Esophagus (tissue), 2 donors: ENCODE measurements around the gene SLC39A11. TPM values are rescaled to one million over a fixed set of nuclear protein-coding genes. Genes with fewer than 3 reads are reported as not detected.
"Not testable (repeated sequence)": the region's sequence is repeated elsewhere in the genome, so short reads cannot be mapped to it uniquely, and the experiment has no call there.

Experiments used
- H3K27ac ChIP-seq, 2 donors: one replicate each; pipeline ENCODE4 v1.5.1; 2013; ENCODE audit warnings: low read depth in 2 of 2, mild to moderate bottlenecking in 2 of 2, inconsistent platforms in 1 of 2, low read length in 1 of 2, moderate library complexity in 1 of 2
- H3K27me3 ChIP-seq, 2 donors: one replicate each; pipeline ENCODE4 v1.6.1; 2013; ENCODE audit warnings: low read length in 2 of 2, control low read depth in 1 of 2, mild to moderate bottlenecking in 1 of 2; ENCODE audit not compliant: insufficient read depth in 2 of 2, control insufficient read depth in 1 of 2
- H3K36me3 ChIP-seq, 2 donors: one replicate each; pipeline ENCODE4 v1.6.1; 2013; ENCODE audit warnings: low read length in 1 of 2; ENCODE audit not compliant: control insufficient read depth in 2 of 2, insufficient read depth in 2 of 2
- H3K4me1 ChIP-seq, 2 donors: one replicate each; pipeline ENCODE4 v1.6.1; 2013; ENCODE audit warnings: low read length in 1 of 2; ENCODE audit not compliant: control insufficient read depth in 2 of 2, insufficient read depth in 2 of 2
- H3K4me3 ChIP-seq, 2 donors: one replicate each; pipeline ENCODE4 v1.5.1; 2013; ENCODE audit warnings: low read length in 2 of 2, mild to moderate bottlenecking in 2 of 2, low read depth in 1 of 2, moderate library complexity in 1 of 2
- H3K9me3 ChIP-seq, 2 donors: one replicate each; pipeline ENCODE4 v1.6.1; 2013; ENCODE audit warnings: mild to moderate bottlenecking in 2 of 2, low read depth in 1 of 2, low read length in 1 of 2, moderate library complexity in 1 of 2; ENCODE audit not compliant: control insufficient read depth in 2 of 2, insufficient read depth in 1 of 2
- WGBS, 2 donors: extraction: QIAGEN DNeasy Blood & Tissue Kit; methylation state at CpG; one replicate each; pipeline ENCODE4 v1.1.7; 2013; 5-methylcytosine and 5-hydroxymethylcytosine counted together
- polyA plus RNA-seq, 2 donors: library from polyadenylated mRNA; stranded (reverse); fragments of 200-250 nt; gene quantifications; one replicate each; pipeline ENCODE4 v1.2.3, GENCODE V29; 2013
- donor health status: healthy with polysubstance abuse.
- donor health status: Bipolar disorder and iron deficiency.

SLC39A11 gene
- polyA plus RNA-seq, 2 donors, result 10.6 to 11.7 TPM

- Histone ChIP-seq H3K36me3 (no peaks in the 10 kb centered on the region), H3K4me1 (no peaks in the 10 kb centered on the region)
- WGBS, 2 donors, result 53 to 67% methylated on average over 1 of the region's 1 CpG
Observed at GRCh38 chr17:72837335-72837734, 255.2 kb downstream of the SLC39A11 start.

GRCh38 chr17:72833128-72833765, 259.2 kb downstream of the SLC39A11 start:
- Histone ChIP-seq H3K36me3 (no peaks in the 10 kb centered on the region), H3K27me3 (no peaks in the 10 kb centered on the region), H3K9me3 (no peaks in the 10 kb centered on the region), H3K4me1 (no peaks in the 10 kb centered on the region), H3K27ac (no peak overlapping the region), H3K4me3 (no peak overlapping the region)
- 94 to 95% methylated on average over 4 of the region's 4 CpGs for WGBS, 2 donors

More at GRCh38 chr17:72837335-72837734, 255.2 kb downstream of the SLC39A11 start:
- Histone ChIP-seq H3K27me3 (no peaks in the 10 kb centered on the region), H3K9me3 (no peaks in the 10 kb centered on the region), H3K27ac (no peak overlapping the region), H3K4me3 (no peak overlapping the region)

- 89 to 93% methylated on average over 6 of the region's 6 CpGs for WGBS, 2 donors
- H3K27ac ChIP-seq, result no peak overlapping the region
Observed at GRCh38 chr17:72832306-72832705, 260.2 kb downstream of the SLC39A11 start.

GRCh38 chr17:72829883-72830282, 262.6 kb downstream of the SLC39A11 start:
- peaks cover 0 to 6% of the 10 kb centered on the region in 2 donors for H3K9me3 ChIP-seq
- WGBS, 2 donors, result 85 to 90% methylated on average over 4 of the region's 4 CpGs
- H3K27ac ChIP-seq, result no peak overlapping the region
- no peaks in the 10 kb centered on the region for H3K27me3 ChIP-seq
- no peaks in the 10 kb centered on the region for H3K4me1 ChIP-seq
- no peaks in the 10 kb centered on the region for H3K36me3 ChIP-seq
- H3K4me3 ChIP-seq, result no peak overlapping the region

More at GRCh38 chr17:72832306-72832705, 260.2 kb downstream of the SLC39A11 start:
- Histone ChIP-seq H3K27me3 (no peaks in the 10 kb centered on the region), H3K4me3 (no peak overlapping the region), H3K36me3 (no peaks in the 10 kb centered on the region), H3K4me1 (no peaks in the 10 kb centered on the region), H3K9me3 (no peaks in the 10 kb centered on the region)

GRCh38 chr17:72826602-72827001, 265.9 kb downstream of the SLC39A11 start:
- H3K4me3 ChIP-seq, result no peak overlapping the region
- H3K4me1 ChIP-seq, result no peaks in the 10 kb centered on the region
- peaks cover 0 to 7% of the 10 kb centered on the region in 2 donors for H3K9me3 ChIP-seq
- H3K36me3 ChIP-seq, result no peaks in the 10 kb centered on the region
- H3K27ac ChIP-seq, result no peak overlapping the region
- WGBS, 2 donors, result 92% methylated on average over 4 of the region's 4 CpGs
- H3K27me3 ChIP-seq, result no peaks in the 10 kb centered on the region

- not testable (repeated sequence) for H3K4me1 ChIP-seq, H3K27me3 ChIP-seq, H3K27ac ChIP-seq, H3K9me3 ChIP-seq, H3K36me3 ChIP-seq, H3K4me3 ChIP-seq
- WGBS, 2 donors, result 91 to 97% methylated on average over 2 of the region's 2 CpGs
Observed at GRCh38 chr17:72826059-72826458, 266.4 kb downstream of the SLC39A11 start.

GRCh38 chr17:72825218-72825617, 267.3 kb downstream of the SLC39A11 start:
- Histone ChIP-seq H3K4me1 (no peaks in the 10 kb centered on the region), H3K36me3 (no peaks in the 10 kb centered on the region), H3K27me3 (no peaks in the 10 kb centered on the region), H3K27ac (no peak overlapping the region), H3K9me3 (peaks cover 0 to 7% of the 10 kb centered on the region in 2 donors), H3K4me3 (no peak overlapping the region)
- WGBS, 2 donors, result 46 to 62% methylated on average over 1 of the region's 1 CpG

- H3K27me3 ChIP-seq, H3K36me3 ChIP-seq, H3K4me1 ChIP-seq, H3K4me3 ChIP-seq, H3K9me3 ChIP-seq, H3K27ac ChIP-seq: not testable (repeated sequence)
- 97 to 98% methylated on average over 4 of the region's 4 CpGs for WGBS, 2 donors
Observed at GRCh38 chr17:72824267-72824666, 268.2 kb downstream of the SLC39A11 start.

- 70 to 78% methylated on average over 5 of the region's 5 CpGs for WGBS, 2 donors
- Histone ChIP-seq H3K27ac (no peak overlapping the region), H3K4me1 (no peaks in the 10 kb centered on the region), H3K36me3 (no peaks in the 10 kb centered on the region), H3K4me3 (no peak overlapping the region), H3K27me3 (no peaks in the 10 kb centered on the region), H3K9me3 (peaks cover 0 to 7% of the 10 kb centered on the region in 2 donors)
Observed at GRCh38 chr17:72822358-72823023, 270.0 kb downstream of the SLC39A11 start.

GRCh38 chr17:72816406-72816805, 276.1 kb downstream of the SLC39A11 start:
- Histone ChIP-seq H3K27me3 (no peaks in the 10 kb centered on the region), H3K4me3 (no peak overlapping the region), H3K36me3 (peaks cover 0 to 4% of the 10 kb centered on the region in 2 donors), H3K9me3 (no peaks in the 10 kb centered on the region), H3K27ac (no peak overlapping the region), H3K4me1 (no peaks in the 10 kb centered on the region)
- 85% methylated on average over 7 of the region's 7 CpGs for WGBS, 2 donors
